GM21825 (cell line): ENCODE data around the gene AHRR.

Experiments used
- ATAC-seq: cut with Tn5 transposase; IDR thresholded peaks from one replicate; pipeline ENCODE4 v1.9.1; 2021; ENCODE audit warnings: mild to moderate bottlenecking, moderate library complexity; ENCODE audit not compliant: unreplicated experiment

AHRR gene

GRCh38 chr5:318931-319601 is 2.4 kb upstream of the AHRR start:
- no peak for ATAC-seq

- ATAC-seq, result no peak
Observed at GRCh38 chr5:320524-321229, 837 bp upstream of the AHRR start.

- no peak for ATAC-seq
Observed at GRCh38 chr5:321726-322251, 275 bp downstream of the AHRR start.

- no peak for ATAC-seq
Observed at GRCh38 chr5:322281-322941, 897 bp downstream of the AHRR start.

- ATAC-seq, result no peak
Observed at GRCh38 chr5:322942-323879, 1.7 kb downstream of the AHRR start.

- ATAC-seq, result no peak
Observed at GRCh38 chr5:324736-325612, 3.5 kb downstream of the AHRR start.

GRCh38 chr5:326109-326508 is 4.6 kb downstream of the AHRR start:
- no peak for ATAC-seq

- ATAC-seq, result no peak
Observed at GRCh38 chr5:329121-329735, 7.7 kb downstream of the AHRR start.

- no peak for ATAC-seq
Observed at GRCh38 chr5:329768-330167, 8.3 kb downstream of the AHRR start.

GRCh38 chr5:332843-333242 is 11.3 kb downstream of the AHRR start:
- no peak for ATAC-seq

- ATAC-seq, result no peak
Observed at GRCh38 chr5:333945-334344, 12.4 kb downstream of the AHRR start.

GRCh38 chr5:334903-335739 is 13.6 kb downstream of the AHRR start:
- ATAC-seq, result no peak

GRCh38 chr5:335740-336038 is 14.2 kb downstream of the AHRR start:
- ATAC-seq, result no peak

- no peak for ATAC-seq
Observed at GRCh38 chr5:337563-338130, 16.1 kb downstream of the AHRR start.

- ATAC-seq, result no peak
Observed at GRCh38 chr5:342501-343460, 21.3 kb downstream of the AHRR start.

GRCh38 chr5:343461-344401 is 22.2 kb downstream of the AHRR start:
- peak; percentile 54 for ATAC-seq
